NCI-H2029 treated with DMSO at 0.1 percent for 48 hours (cell line): ENCODE data around the gene PLCB2.

ENCODE experiments used
- DNase-seq: peaks from one replicate; lab custom pipeline; 2025; lab: John Stamatoyannopoulos, UW

PLCB2 gene

GRCh38 chr15:40269604-40270003, 38.1 kb downstream of the PLCB2 start:
- DNase-seq: no peak

GRCh38 chr15:40267670-40268069, 40.1 kb downstream of the PLCB2 start:
- no peak for DNase-seq

- no peak for DNase-seq
Measured at GRCh38 chr15:40266828-40267304, 40.9 kb downstream of the PLCB2 start.

GRCh38 chr15:40265875-40266274, 41.9 kb downstream of the PLCB2 start:
- no peak for DNase-seq

- DNase-seq: no peak
Measured at GRCh38 chr15:40265355-40265754, 42.4 kb downstream of the PLCB2 start.

- DNase-seq: no peak
Measured at GRCh38 chr15:40264321-40265153, 43.2 kb downstream of the PLCB2 start.

- DNase-seq: no peak
Measured at GRCh38 chr15:40263024-40263754, 44.5 kb downstream of the PLCB2 start.

GRCh38 chr15:40259021-40259420, 48.7 kb downstream of the PLCB2 start:
- DNase-seq: no peak

GRCh38 chr15:40258544-40258943, 49.2 kb downstream of the PLCB2 start:
- no peak for DNase-seq

- DNase-seq: no peak
Measured at GRCh38 chr15:40257656-40258450, 49.9 kb downstream of the PLCB2 start.

GRCh38 chr15:40256638-40257235, 51.0 kb downstream of the PLCB2 start:
- DNase-seq: no peak

- no peak for DNase-seq
Measured at GRCh38 chr15:40255033-40255432, 52.7 kb downstream of the PLCB2 start.

- no peak for DNase-seq
Measured at GRCh38 chr15:40254452-40254851, 53.3 kb downstream of the PLCB2 start.

- DNase-seq: no peak
Measured at GRCh38 chr15:40253167-40253790, 54.5 kb downstream of the PLCB2 start.

- DNase-seq: peak; percentile 5
Measured at GRCh38 chr15:40252438-40253166, 55.1 kb downstream of the PLCB2 start.

GRCh38 chr15:40252141-40252437, 55.6 kb downstream of the PLCB2 start:
- no peak for DNase-seq

- no peak for DNase-seq
Measured at GRCh38 chr15:40251486-40252140, 56.1 kb downstream of the PLCB2 start.

- no peak for DNase-seq
Measured at GRCh38 chr15:40250771-40251483, 56.8 kb downstream of the PLCB2 start.

GRCh38 chr15:40250304-40250656, 57.5 kb downstream of the PLCB2 start:
- DNase-seq: no peak
